IMR-90 (cell line): ENCODE results near the gene TXNRD1. TPM values are rescaled to one million over a fixed set of nuclear protein-coding genes. Genes with fewer than 3 reads are reported as not detected.
A peak's percentile ranks its signal among the peaks of the same experiment; 100 is the strongest.

Source experiments
- ATAC-seq: fragments of 200-7000 bp; cut with Tn5 transposase; 2 replicates; pipeline ENCODE4 v1.9.1; 2020; ENCODE audit warnings: low read depth, mild to moderate bottlenecking, moderate library complexity
- BruUV-seq: library from RNA; stranded (reverse); fragments of 400-500 nt; replicated peaks from 2 replicates; lab custom pipeline; 2021; lab: Mats Ljungman, UMichigan
- CTCF ChIA-PET: fragments of 300-600 bp; formaldehyde crosslinking; extraction: SDS; loops from one replicate; lab custom pipeline; 2021; ENCODE audit warnings: antibody characterized with exemption; lab: Yijun Ruan, JAX
- POLR2A ChIA-PET: fragments of 300-600 bp; sonication (Branson Sonifier 250); formaldehyde crosslinking; loops from one replicate; lab custom pipeline; 2022; ENCODE audit warnings: antibody characterized with exemption; ENCODE audit not compliant: unreplicated experiment; lab: Charles Lee
- DNase-seq: peaks from one replicate; pipeline ENCODE4 v3.0.0; 2013
- H2AFZ ChIP-seq: replicated peaks from 2 replicates; pipeline ENCODE3; 2013; ENCODE audit warnings: low read length, mild to moderate bottlenecking; ENCODE audit not compliant: poor library complexity
- H2AK5ac ChIP-seq: 2 replicates; pipeline ENCODE4 v1.6.1; 2013; ENCODE audit warnings: low read depth, low read length, inconsistent platforms
- H2AK9ac ChIP-seq: replicated peaks from 2 replicates; pipeline ENCODE3; 2013; ENCODE audit warnings: mild to moderate bottlenecking, low read depth, low read length, moderate library complexity; ENCODE audit not compliant: poor library complexity
- H2BK120ac ChIP-seq: 2 replicates; pipeline ENCODE4 v1.6.1; 2013; ENCODE audit warnings: low read depth, low read length, inconsistent platforms
- H2BK15ac ChIP-seq: 3 replicates; pipeline ENCODE4 v1.6.1; 2013; ENCODE audit warnings: low read depth, low read length, inconsistent platforms
- H2BK20ac ChIP-seq: 2 replicates; pipeline ENCODE4 v1.6.1; 2013; ENCODE audit warnings: low read depth, mild to moderate bottlenecking, inconsistent platforms, low read length, moderate library complexity
- H2BK5ac ChIP-seq: 2 replicates; pipeline ENCODE4 v1.6.1; 2013; ENCODE audit warnings: mild to moderate bottlenecking, low read depth, low read length, inconsistent platforms; ENCODE audit not compliant: poor library complexity, severe bottlenecking
- H3K14ac ChIP-seq: replicated peaks from 2 replicates; pipeline ENCODE4 v1.6.1; 2013; ENCODE audit warnings: low read depth, low read length, inconsistent platforms
- H3K18ac ChIP-seq: 2 replicates; pipeline ENCODE4 v1.6.1; 2013; ENCODE audit warnings: low read depth, low read length, control low read depth
- H3K23ac ChIP-seq: 2 replicates; pipeline ENCODE4 v1.6.1; 2013; ENCODE audit warnings: low read depth, low read length, inconsistent platforms
- H3K27ac ChIP-seq: 2 replicates; pipeline ENCODE4 v1.5.1; 2013; ENCODE audit warnings: mild to moderate bottlenecking, control low read depth, low read length; ENCODE audit not compliant: insufficient read depth
- H3K27me3 ChIP-seq: 2 replicates; pipeline ENCODE4 v1.6.1; 2013; ENCODE audit warnings: low read length; ENCODE audit not compliant: control insufficient read depth, insufficient read depth
- H3K36me3 ChIP-seq: 2 replicates; pipeline ENCODE4 v1.6.1; 2013; ENCODE audit warnings: low read length, mixed read lengths; ENCODE audit not compliant: control insufficient read depth, insufficient read depth
- H3K4ac ChIP-seq: 2 replicates; pipeline ENCODE4 v1.6.1; 2013; ENCODE audit warnings: low read depth, low read length, inconsistent platforms
- H3K4me1 ChIP-seq: 2 replicates; pipeline ENCODE4 v1.6.1; 2013; ENCODE audit warnings: low read length, mixed read lengths; ENCODE audit not compliant: control insufficient read depth, insufficient read depth
- H3K4me2 ChIP-seq: 2 replicates; pipeline ENCODE4 v1.6.1; 2013; ENCODE audit warnings: low read depth, mild to moderate bottlenecking, control low read depth, low read length, moderate library complexity
- H3K4me3 ChIP-seq: 2 replicates; pipeline ENCODE4 v1.5.1; 2013; ENCODE audit warnings: low read depth, mild to moderate bottlenecking, control low read depth, low read length, moderate library complexity; ENCODE audit not compliant: insufficient read depth
- H3K56ac ChIP-seq: 2 replicates; pipeline ENCODE4 v1.6.1; 2013; ENCODE audit warnings: low read length, inconsistent platforms; ENCODE audit not compliant: insufficient read depth; ENCODE audit errors: extremely low read depth
- H3K79me1 ChIP-seq, 2 experiments: 2 replicates each; pipeline ENCODE4 v1.6.1; 2013; ENCODE audit warnings: low read length in 2 of 2, inconsistent platforms in 1 of 2, low read depth in 1 of 2
- H3K9ac ChIP-seq: 2 replicates; pipeline ENCODE4 v1.6.1; 2013; ENCODE audit warnings: low read depth, low read length, control low read depth
- H3K9me1 ChIP-seq: 2 replicates; pipeline ENCODE4 v1.6.1; 2013; ENCODE audit warnings: low read length, inconsistent platforms; ENCODE audit not compliant: insufficient read depth
- H3K9me3 ChIP-seq: 2 replicates; pipeline ENCODE4 v1.6.1; 2013; ENCODE audit warnings: low read length; ENCODE audit not compliant: control insufficient read depth, insufficient read depth
- H4K20me1 ChIP-seq: 2 replicates; pipeline ENCODE4 v1.6.1; 2013; ENCODE audit warnings: low read length, inconsistent platforms; ENCODE audit not compliant: insufficient read depth
- H4K5ac ChIP-seq: 2 replicates; pipeline ENCODE4 v1.6.1; 2013; ENCODE audit warnings: mild to moderate bottlenecking, low read depth, low read length, control low read depth
- H4K8ac ChIP-seq, 2 experiments: 2 replicates each; pipeline ENCODE4 v1.6.1; 2013; ENCODE audit warnings: low read depth in 2 of 2, low read length in 2 of 2, control low read depth in 1 of 2, inconsistent platforms in 1 of 2
- H4K91ac ChIP-seq: 2 replicates; pipeline ENCODE4 v1.6.1; 2013; ENCODE audit warnings: low read depth, low read length, inconsistent platforms; ENCODE audit not compliant: insufficient read depth
- BHLHE40 ChIP-seq: fragments of 150-350 bp; IDR thresholded peaks from 2 replicates; pipeline ENCODE4 v1.6.1; 2016; ENCODE audit warnings: mild to moderate bottlenecking, low read depth, low read length
- CHD1 ChIP-seq: IDR thresholded peaks from 2 replicates; pipeline ENCODE4 v1.6.1; 2012; ENCODE audit warnings: low read depth, low read length, improper control_type of control experiment
- MAFK ChIP-seq: IDR thresholded peaks from 2 replicates; pipeline ENCODE4 v1.6.1; 2012; ENCODE audit warnings: low read depth, low read length, improper control_type of control experiment
- SMC3 ChIP-seq: fragments of 150-350 bp; IDR thresholded peaks from 2 replicates; pipeline ENCODE4 v1.6.1; 2016; ENCODE audit warnings: low read depth, mild to moderate bottlenecking, antibody characterized with exemption, low read length, moderate library complexity
- whole genome bisulfite sequencing, 2 experiments: methylation state at CpG; one replicate each; pipeline versions ENCODE4 v1.1.5 to v1.1.7; 2013; ENCODE audit warnings: missing lambda C conversion rate in 2 of 2; ENCODE audit not compliant: insufficient read length in 1 of 2; ENCODE audit errors: extremely low coverage in 2 of 2; 5-methylcytosine and 5-hydroxymethylcytosine counted together
- dilution Hi-C: fragments of 300-500 bp; cut with HindIII; formaldehyde crosslinking; loops from one replicate; pipeline ENCODE4 v1.14.3; 2018; ENCODE audit warnings: low sequenced_read_pairs; ENCODE audit not compliant: unreplicated experiment
- in situ Hi-C: fragments of 300-500 bp; cut with MboI; formaldehyde crosslinking; loops from 3 replicates; pipeline ENCODE4 v1.14.3; 2019; ENCODE audit warnings: low sequenced_read_pairs, inconsistent platforms, mixed read lengths
- intact Hi-C: fragments of 100-400 bp; cut with micrococcal nuclease; formaldehyde crosslinking; loops from 2 replicates; pipeline ENCODE4 v1.10.0; 2022
- polyA plus RNA-seq, 3 experiments: library from polyadenylated mRNA; depleted of rRNA; stranded (reverse); fragments of >200 nt; gene quantifications; 2 replicates each; pipeline ENCODE4 v1.2.3, GENCODE V29; 2012; ENCODE audit warnings: low replicate concordance in 1 of 3
- total RNA-seq: library from RNA; depleted of rRNA; stranded (reverse); fragments of >200 nt; gene quantifications from 2 replicates; pipeline ENCODE4 v1.2.3, GENCODE V29; 2012

Gene TXNRD1
- total and polyA plus RNA-seq, 2 of the 4 experiments (the other 2 are of a cell fraction) = 379 to 582 TPM

GRCh38 chr12:104237930-104238329 is 22.4 kb downstream of the TXNRD1 start:
- H3K9ac ChIP-seq = no peak overlapping the region
- H3K36me3 ChIP-seq = no peaks in the 10 kb centered on the region
- in situ Hi-C loops (no loop called here), dilution Hi-C loops (no loop called here), intact Hi-C loops (loop anchor here (5.0 kb wide), 1 partner anchor 39 kb away; no protein-coding TSS in a partner anchor)
- no TSS peak for BruUV-seq
- no peak overlapping the region for H2AK5ac ChIP-seq
- no peak for TF ChIP-seq BHLHE40
- no peak for TF ChIP-seq SMC3
- no peak for TF ChIP-seq CHD1
- peak; percentile 11; the same call in 1 of the 2 replicates for TF ChIP-seq MAFK
- H2BK15ac ChIP-seq = no peak overlapping the region
- no peak overlapping the region for H3K23ac ChIP-seq
- no peak for DNase-seq
- ATAC-seq = no peak
- ChIA-PET POLR2A (interaction anchor here (0.7 kb wide), 1 partner anchor 98 kb away, joined by 6 read pairs; no protein-coding TSS in a partner anchor), CTCF (no interaction called here)
- WGBS, 2 experiments = no CpG with 5 or more reads among the region's 8 CpGs
- H4K8ac ChIP-seq = no peak overlapping the region
- H4K5ac ChIP-seq = no peak overlapping the region
- no peaks in the 10 kb centered on the region for H3K9me1 ChIP-seq
- H3K14ac ChIP-seq = no peak overlapping the region
- H3K4ac ChIP-seq = no peak overlapping the region
- H3K4me1 ChIP-seq = no peaks in the 10 kb centered on the region
- H3K27ac ChIP-seq = no peak overlapping the region
- H4K91ac ChIP-seq = no peak overlapping the region
- no peak overlapping the region for H2BK120ac ChIP-seq
- H3K79me1 ChIP-seq = no peaks in the 10 kb centered on the region
- H3K27me3 ChIP-seq = no peaks in the 10 kb centered on the region
- H2AFZ ChIP-seq = no peak overlapping the region
- H2BK20ac ChIP-seq = no peak overlapping the region
- no peak overlapping the region for H2BK5ac ChIP-seq
- no peak overlapping the region for H2AK9ac ChIP-seq
- no peaks in the 10 kb centered on the region for H4K20me1 ChIP-seq
- no peak overlapping the region for H3K4me2 ChIP-seq
- H3K56ac ChIP-seq = no peak overlapping the region
- no peak overlapping the region for H3K4me3 ChIP-seq
- H3K18ac ChIP-seq = no peak overlapping the region
- H3K9me3 ChIP-seq = peaks cover 20% of the 10 kb centered on the region
